GM12801 (cell line): ENCODE measurements around the gene ARHGEF26.

Source experiments
- CTCF ChIP-seq: IDR thresholded peaks from one replicate; pipeline ENCODE4 v1.5.1; 2011; ENCODE audit warnings: control low read depth; ENCODE audit not compliant: insufficient read length; ENCODE audit errors: extremely low read depth

ARHGEF26 gene

GRCh38 chr3:154105218-154105975, 15.8 kb upstream of the ARHGEF26 start:
- TF ChIP-seq CTCF, result no peak

GRCh38 chr3:154111365-154111935, 9.7 kb upstream of the ARHGEF26 start:
- TF ChIP-seq CTCF, result no peak

- TF ChIP-seq CTCF, result no peak
These were observed 8.9 kb upstream of the ARHGEF26 start for GRCh38 chr3:154112146-154112852.

- TF ChIP-seq CTCF, result no peak
These were observed 7.6 kb upstream of the ARHGEF26 start for GRCh38 chr3:154113609-154114008.

- no peak for TF ChIP-seq CTCF
These were observed 5.9 kb upstream of the ARHGEF26 start for GRCh38 chr3:154115332-154115731.

- TF ChIP-seq CTCF, result no peak
These were observed 1.2 kb upstream of the ARHGEF26 start for GRCh38 chr3:154119951-154120350.

- no peak for TF ChIP-seq CTCF
These were observed 736 bp downstream of the ARHGEF26 start for GRCh38 chr3:154121701-154122551.
